GM12878 (cell line): Measurements from ENCODE around the gene UVRAG. TPM values are rescaled to one million over a fixed set of nuclear protein-coding genes. Genes with fewer than 3 reads are reported as not detected.

Source experiments
- ATF2 ChIP-seq: IDR thresholded peaks from 2 replicates; pipeline ENCODE4 v1.6.1; 2012; ENCODE audit warnings: low read length, inconsistent platforms
- BCL3 ChIP-seq: IDR thresholded peaks from 2 replicates; pipeline ENCODE4 v1.6.1; 2011; ENCODE audit warnings: borderline replicate concordance, low read depth, mild to moderate bottlenecking, moderate library complexity, low read length; ENCODE audit not compliant: insufficient read depth, poor library complexity, severe bottlenecking
- CBX5 ChIP-seq: sonication (generic); IDR thresholded peaks from 2 replicates; pipeline ENCODE4 v1.6.1; 2016; ENCODE audit warnings: low read depth, moderate library complexity, mild to moderate bottlenecking, inconsistent platforms
- CHD2 ChIP-seq: IDR thresholded peaks from 2 replicates; pipeline ENCODE4 v1.6.1; 2011; ENCODE audit warnings: low read depth, low read length, improper control_type of control experiment, borderline replicate concordance
- EGR1 ChIP-seq, 2 experiments: IDR thresholded peaks; 1 replicate in 1 of 2; 2 replicates in 1 of 2; pipeline ENCODE4 v1.6.1; 2011 to 2012; ENCODE audit warnings: low read depth in 2 of 2, low read length in 2 of 2, borderline replicate concordance in 1 of 2, mild to moderate bottlenecking in 1 of 2, moderate library complexity in 1 of 2
- IRF3 ChIP-seq: fragments of 450-650 bp; IDR thresholded peaks from 2 replicates; pipeline ENCODE4 v1.6.1; 2014; ENCODE audit warnings: mild to moderate bottlenecking
- KLF5 ChIP-seq: fragments of 450-650 bp; IDR thresholded peaks from 2 replicates; pipeline ENCODE4 v1.6.1; 2014; ENCODE audit warnings: mild to moderate bottlenecking; ENCODE audit not compliant: partially characterized antibody
- MYB ChIP-seq: fragments of 150-350 bp; IDR thresholded peaks from 2 replicates; pipeline ENCODE4 v1.6.1; 2014; ENCODE audit warnings: mild to moderate bottlenecking, low read depth, low read length, borderline replicate concordance
- NFXL1 ChIP-seq: fragments of 450-650 bp; IDR thresholded peaks from 2 replicates; pipeline ENCODE4 v1.6.1; 2017; ENCODE audit warnings: antibody characterized with exemption, mild to moderate bottlenecking, borderline replicate concordance
- PAX5 ChIP-seq: IDR thresholded peaks from 2 replicates; pipeline ENCODE4 v1.6.1; 2011; ENCODE audit warnings: low read depth, low read length, borderline replicate concordance
- PAX8 ChIP-seq: fragments of 450-650 bp; IDR thresholded peaks from 2 replicates; pipeline ENCODE4 v1.6.1; 2017; ENCODE audit warnings: mild to moderate bottlenecking, moderate library complexity
- POLR2AphosphoS5 ChIP-seq: IDR thresholded peaks from 2 replicates; pipeline ENCODE4 v1.6.1; 2011; ENCODE audit warnings: mild to moderate bottlenecking, low read length, inconsistent platforms
- RFX5 ChIP-seq: IDR thresholded peaks from 2 replicates; pipeline ENCODE4 v1.6.1; 2011; ENCODE audit warnings: low read depth, low read length, improper control_type of control experiment
- SIN3A ChIP-seq: IDR thresholded peaks from 2 replicates; pipeline ENCODE4 v1.6.1; 2012; ENCODE audit warnings: low read depth, low read length, improper control_type of control experiment
- SMAD1 ChIP-seq: fragments of 450-650 bp; IDR thresholded peaks from 2 replicates; pipeline ENCODE4 v1.6.1; 2018; ENCODE audit warnings: mild to moderate bottlenecking, low read depth; ENCODE audit not compliant: partially characterized antibody
- STAT3 ChIP-seq: IDR thresholded peaks from 2 replicates; pipeline ENCODE4 v1.6.1; 2011; ENCODE audit warnings: low read depth, low read length, improper control_type of control experiment
- SUPT20H ChIP-seq: IDR thresholded peaks from 2 replicates; pipeline ENCODE4 v1.6.1; 2011; ENCODE audit warnings: low read depth, mild to moderate bottlenecking, low read length, moderate library complexity, borderline replicate concordance; ENCODE audit not compliant: control insufficient read depth
- TCF3 ChIP-seq: IDR thresholded peaks from 2 replicates; pipeline ENCODE4 v1.6.1; 2012; ENCODE audit warnings: low read depth, mild to moderate bottlenecking, low read length, borderline replicate concordance; ENCODE audit not compliant: insufficient read depth
- polyA plus RNA-seq, 11 experiments: library from polyadenylated mRNA; depleted of rRNA in 4 of 11; unstranded in 6 of 11; stranded (reverse) in 5 of 11; fragments of >200 nt; fragmentation: Nextera tagmentation in 4 of 11; fragmentation: Illumina TruSeq in 1 of 11; extraction: Ambion mirVana in 4 of 11; extraction: Trizol in 1 of 11; gene quantifications; 1 replicate in 1 of 11; 2 replicates in 10 of 11; pipeline versions ENCODE4 v1.2.1 to v1.2.3, GENCODE V29; 2011 to 2016; ENCODE audit warnings: inconsistent platforms in 2 of 11, missing spikeins in 2 of 11, low read depth in 1 of 11
- total RNA-seq, 4 experiments: library from RNA; depleted of rRNA in 3 of 4; stranded (reverse); fragments of >200 nt in 3 of 4; fragmentation: Illumina TruSeq in 1 of 4; extraction: Trizol in 1 of 4; gene quantifications; 2 replicates each; pipeline versions ENCODE4 v1.2.1 to v1.2.3, GENCODE V29; 2013 to 2021
- TF ChIP-seq, protein P1 (sequence below): fragments of 450-650 bp; conservative IDR thresholded peaks from 2 replicates; pipeline ENCODE4 v1.6.1; 2017; ENCODE audit warnings: mild to moderate bottlenecking, moderate library complexity
- TF ChIP-seq, protein P2 (sequence below): fragments of 450-650 bp; IDR thresholded peaks from 2 replicates; pipeline ENCODE4 v1.6.1; 2018; ENCODE audit warnings: mild to moderate bottlenecking, low read depth, moderate library complexity; ENCODE audit not compliant: partially characterized antibody

The UVRAG gene
- total and polyA plus RNA-seq, 10 of the 15 experiments (the other 5 are each of a cell fraction or from before 2014, with no cell fraction given) = 7.0 to 43.4 (median 37.0) TPM

- TF ChIP-seq ATF2 (0 out of 2 replicates have a peak, but pooled peaks have one; percentile 29), SIN3A (no peak), SMAD1 (no peak), IRF3 (no peak), PAX8 (no peak), NFXL1 (no peak), TCF3 (no peak), EGR1 (IDR thresholded peaks at IDR 0.05; ENCODE audit: borderline replicate concordance in 1 of 2, low read depth in 2 of 2, low read length in 2 of 2) (no peak), RFX5 (no peak), SUPT20H (no peak), PAX5 (peak; percentile 24; the same call in 1 of the 2 replicates), BCL3 (no peak), POLR2AphosphoS5 (no peak), CHD2 (no peak), MYB (0 out of 2 replicates have a peak, but pooled peaks have one; percentile 44), CBX5 (no peak), KLF5 (no peak), STAT3 (no peak)
- TF ChIP-seq, protein P1, sequence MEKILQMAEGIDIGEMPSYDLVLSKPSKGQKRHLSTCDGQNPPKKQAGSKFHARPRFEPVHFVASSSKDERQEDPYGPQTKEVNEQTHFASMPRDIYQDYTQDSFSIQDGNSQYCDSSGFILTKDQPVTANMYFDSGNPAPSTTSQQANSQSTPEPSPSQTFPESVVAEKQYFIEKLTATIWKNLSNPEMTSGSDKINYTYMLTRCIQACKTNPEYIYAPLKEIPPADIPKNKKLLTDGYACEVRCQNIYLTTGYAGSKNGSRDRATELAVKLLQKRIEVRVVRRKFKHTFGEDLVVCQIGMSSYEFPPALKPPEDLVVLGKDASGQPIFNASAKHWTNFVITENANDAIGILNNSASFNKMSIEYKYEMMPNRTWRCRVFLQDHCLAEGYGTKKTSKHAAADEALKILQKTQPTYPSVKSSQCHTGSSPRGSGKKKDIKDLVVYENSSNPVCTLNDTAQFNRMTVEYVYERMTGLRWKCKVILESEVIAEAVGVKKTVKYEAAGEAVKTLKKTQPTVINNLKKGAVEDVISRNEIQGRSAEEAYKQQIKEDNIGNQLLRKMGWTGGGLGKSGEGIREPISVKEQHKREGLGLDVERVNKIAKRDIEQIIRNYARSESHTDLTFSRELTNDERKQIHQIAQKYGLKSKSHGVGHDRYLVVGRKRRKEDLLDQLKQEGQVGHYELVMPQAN = no peak
- TF ChIP-seq, protein P2, sequence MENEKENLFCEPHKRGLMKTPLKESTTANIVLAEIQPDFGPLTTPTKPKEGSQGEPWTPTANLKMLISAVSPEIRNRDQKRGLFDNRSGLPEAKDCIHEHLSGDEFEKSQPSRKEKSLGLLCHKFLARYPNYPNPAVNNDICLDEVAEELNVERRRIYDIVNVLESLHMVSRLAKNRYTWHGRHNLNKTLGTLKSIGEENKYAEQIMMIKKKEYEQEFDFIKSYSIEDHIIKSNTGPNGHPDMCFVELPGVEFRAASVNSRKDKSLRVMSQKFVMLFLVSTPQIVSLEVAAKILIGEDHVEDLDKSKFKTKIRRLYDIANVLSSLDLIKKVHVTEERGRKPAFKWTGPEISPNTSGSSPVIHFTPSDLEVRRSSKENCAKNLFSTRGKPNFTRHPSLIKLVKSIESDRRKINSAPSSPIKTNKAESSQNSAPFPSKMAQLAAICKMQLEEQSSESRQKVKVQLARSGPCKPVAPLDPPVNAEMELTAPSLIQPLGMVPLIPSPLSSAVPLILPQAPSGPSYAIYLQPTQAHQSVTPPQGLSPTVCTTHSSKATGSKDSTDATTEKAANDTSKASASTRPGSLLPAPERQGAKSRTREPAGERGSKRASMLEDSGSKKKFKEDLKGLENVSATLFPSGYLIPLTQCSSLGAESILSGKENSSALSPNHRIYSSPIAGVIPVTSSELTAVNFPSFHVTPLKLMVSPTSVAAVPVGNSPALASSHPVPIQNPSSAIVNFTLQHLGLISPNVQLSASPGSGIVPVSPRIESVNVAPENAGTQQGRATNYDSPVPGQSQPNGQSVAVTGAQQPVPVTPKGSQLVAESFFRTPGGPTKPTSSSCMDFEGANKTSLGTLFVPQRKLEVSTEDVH = no peak
Observed at GRCh38 chr11:75873417-75874221, 58.6 kb downstream of the UVRAG start (continued).
